Right lobe of liver (tissue), 6 donors: ENCODE results near the gene SYNM. TPM values are rescaled to one million over a fixed set of nuclear protein-coding genes. Genes with fewer than 3 reads are reported as not detected.

ENCODE experiments used
- ATAC-seq, 4 donors: fragments of 200-7000 bp; cut with Tn5 transposase; one replicate each; pipeline ENCODE4 v1.9.1; 2020; ENCODE audit warnings: mild to moderate bottlenecking in 4 of 4, moderate library complexity in 4 of 4
- DNase-seq, 3 donors: peaks; one replicate each; pipeline ENCODE4 v3.0.0-alpha.2; 2020
- H3K27ac ChIP-seq, 3 donors: fragments of 200-600 bp; one replicate each; pipeline ENCODE4 v1.8.0; 2022
- H3K27me3 ChIP-seq, 2 donors: fragments of 200-600 bp; one replicate each; pipeline ENCODE4 v1.8.0; 2022
- H3K36me3 ChIP-seq, 4 donors: fragments of 200-600 bp; sonication (generic) in 1 of 4; one replicate each; pipeline versions ENCODE4 v1.5.1 to v1.8.0; 2017 to 2022; ENCODE audit warnings: control low read depth in 1 of 4
- H3K4me1 ChIP-seq, 4 donors: fragments of 200-600 bp; sonication (generic) in 1 of 4; one replicate each; pipeline versions ENCODE4 v1.5.1 to v1.8.0; 2017 to 2022; ENCODE audit warnings: control low read depth in 1 of 4
- H3K4me3 ChIP-seq, 3 donors: fragments of 200-600 bp; one replicate each; pipeline ENCODE4 v1.8.0; 2022
- H3K9me3 ChIP-seq, 4 donors: fragments of 200-600 bp; sonication (generic) in 1 of 4; one replicate each; pipeline versions ENCODE4 v1.5.1 to v1.8.0; 2017 to 2022; ENCODE audit warnings: control low read depth in 1 of 4
- CTCF ChIP-seq, 4 donors: fragments of 200-600 bp in 3 of 4; fragments of 450-650 bp in 1 of 4; IDR thresholded peaks; one replicate each; pipeline versions ENCODE4 v1.5.1 to v1.8.0; 2016 to 2022; ENCODE audit warnings: antibody characterized with exemption in 4 of 4, mild to moderate bottlenecking in 2 of 4
- POLR2A ChIP-seq: fragments of 450-650 bp; IDR thresholded peaks from one replicate; pipeline ENCODE4 v1.6.1; 2017; ENCODE audit warnings: antibody characterized with exemption, mild to moderate bottlenecking
- WGBS: methylation state at CpG from one replicate; pipeline ENCODE4 v1.1.6; 2018; ENCODE audit warnings: low coverage, low lambda C conversion rate; ENCODE audit not compliant: insufficient coverage; ENCODE audit errors: missing lambda C conversion rate; 5-methylcytosine and 5-hydroxymethylcytosine counted together
- intact Hi-C, 2 donors: fragments of 100-400 bp; cut with DNase I; formaldehyde crosslinking; loops; one replicate each; pipeline versions ENCODE4 v1.11.2 to v1.14.1; 2022
- total RNA-seq, 6 experiments: library from RNA; depleted of rRNA in 2 of 6; stranded (reverse); fragments of >200 nt in 2 of 6; fragmentation: NEBNext Ultra II Directional in 3 of 6; extraction: Animal tissue kit (Norgen Biotek cat#: 25700) in 3 of 6; gene quantifications; one replicate each; pipeline versions ENCODE4 v1.1.0 to v1.2.4, GENCODE V29; 2016 to 2023
- donor health status: DM: no; HTN: yes; CAD: no.
- donor health status: DM: no; HTN: no; CAD: no.
- donor health status: DM: no; HTN: no; CAD: no.
- donor health status: DM: no; HTN: yes; CAD: no.
- donor health status: DM: no; HTN: yes; CAD: no.

SYNM gene
- total RNA-seq, 6 experiments from 2014 or later = 1.6 to 3.5 (median 2.9) TPM

GRCh38 chr15:99097441-99098410 is 7.2 kb upstream of the SYNM start:
- peaks cover 0 to 9% (median 0%) of the 10 kb centered on the region in 4 donors for H3K4me1 ChIP-seq
- H3K27ac ChIP-seq = no peak overlapping the region
- intact Hi-C loops = no loop called here
- WGBS = 76% methylated on average over 14 of the region's 14 CpGs
- no peak overlapping the region for H3K4me3 ChIP-seq
- DNase-seq (no peak), ATAC-seq (no peak)
- TF ChIP-seq POLR2A = no peak
- TF ChIP-seq CTCF (IDR thresholded peaks at IDR 0.05) = no peak
- H3K9me3 ChIP-seq = no peaks in the 10 kb centered on the region
- H3K27me3 ChIP-seq = no peaks in the 10 kb centered on the region
- H3K36me3 ChIP-seq = no peaks in the 10 kb centered on the region

DNA sequence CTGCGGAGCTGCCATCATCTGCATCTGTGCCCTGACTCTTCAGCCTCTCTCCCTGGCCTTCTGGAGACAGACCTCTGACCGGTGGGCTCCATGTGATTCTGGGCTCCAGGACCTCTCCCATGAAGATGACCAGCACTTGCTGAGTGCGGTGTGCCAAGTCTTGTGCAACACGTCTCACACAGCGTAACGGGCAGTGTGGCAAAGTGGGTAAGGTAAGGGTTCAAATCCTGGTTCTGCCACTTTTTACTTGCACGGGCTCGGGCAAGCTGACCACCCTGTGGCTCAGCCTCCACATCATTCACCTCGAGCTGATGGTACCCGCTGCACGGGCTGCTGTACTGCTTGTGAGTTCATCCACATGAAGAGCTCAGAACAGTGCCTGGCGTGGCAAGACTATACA is 6.5 kb upstream of the SYNM start:
- Histone ChIP-seq H3K9me3 (no peaks in the 10 kb centered on the region), H3K36me3 (no peaks in the 10 kb centered on the region), H3K4me1 (peaks cover 0 to 9% (median 0%) of the 10 kb centered on the region in 4 donors), H3K27me3 (no peaks in the 10 kb centered on the region), H3K27ac (no peak overlapping the region), H3K4me3 (no peak overlapping the region)
- DNase-seq (no peak), ATAC-seq (no peak)
- 52% methylated on average over 4 of the region's 12 CpGs for WGBS
- TF ChIP-seq CTCF (IDR thresholded peaks at IDR 0.05) (no peak), POLR2A (no peak)
- intact Hi-C loops = no loop called here

DNA sequence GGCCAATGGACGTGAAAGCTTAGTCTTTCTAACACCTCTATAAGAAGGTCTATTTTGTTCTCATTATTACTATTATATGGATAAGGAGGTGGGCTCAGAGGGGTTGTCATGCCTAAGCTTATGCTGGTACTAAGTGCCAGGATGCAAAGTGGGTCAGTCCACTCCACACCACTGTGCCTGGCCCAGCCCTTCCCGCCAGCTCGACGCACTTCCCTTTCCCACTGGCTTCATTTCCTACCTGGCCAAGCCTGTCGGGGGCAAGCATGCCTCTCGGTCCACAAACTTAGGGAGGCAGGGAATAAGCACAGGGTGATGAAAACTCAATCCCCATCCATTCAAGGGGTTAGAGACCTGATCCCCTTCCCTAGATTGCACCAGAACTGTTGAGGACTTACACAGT is 5.9 kb upstream of the SYNM start:
- 60% methylated on average over 6 of the region's 6 CpGs for WGBS
- intact Hi-C loops = no loop called here
- no peak for TF ChIP-seq CTCF (IDR thresholded peaks at IDR 0.05)
- no peak for TF ChIP-seq POLR2A

DNA sequence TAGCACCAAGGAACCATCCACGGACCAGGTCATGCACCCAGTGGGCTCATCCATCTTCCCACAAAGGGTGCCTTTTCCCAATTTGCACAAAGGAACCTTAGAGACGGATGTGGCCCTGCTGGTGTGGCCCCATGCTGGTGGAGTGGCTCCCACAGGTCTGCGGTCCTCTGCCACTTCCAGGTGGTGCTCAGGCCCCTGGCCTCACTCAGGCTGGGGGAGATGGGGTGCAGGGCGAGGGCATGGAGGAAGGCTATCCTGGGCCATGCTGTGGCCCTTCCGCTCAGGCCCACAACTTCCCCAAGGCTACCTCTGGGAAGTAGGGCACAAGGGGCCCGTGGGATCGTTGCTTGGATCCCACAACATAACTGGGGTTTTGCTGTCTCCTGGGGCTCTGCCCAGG is 5.2 kb upstream of the SYNM start:
- Histone ChIP-seq H3K36me3 (no peaks in the 10 kb centered on the region), H3K4me3 (no peak overlapping the region), H3K27ac (no peak overlapping the region), H3K4me1 (peaks cover 0 to 9% (median 0%) of the 10 kb centered on the region in 4 donors), H3K9me3 (no peaks in the 10 kb centered on the region), H3K27me3 (no peaks in the 10 kb centered on the region)
- WGBS = no CpG with 5 or more reads among the region's 7 CpGs
- no peak for DNase-seq
- no peak for ATAC-seq
- TF ChIP-seq CTCF (IDR thresholded peaks at IDR 0.05) (no peak), POLR2A (no peak)
- intact Hi-C loops = loop anchor here in 1 of 2 donors (5.0 kb wide), 1 partner anchor 113 kb away; no protein-coding TSS in a partner anchor

More for the DNA sequence above, 5.9 kb upstream of the SYNM start:
- H3K27me3 ChIP-seq = no peaks in the 10 kb centered on the region
- H3K27ac ChIP-seq = no peak overlapping the region
- peaks cover 0 to 9% (median 0%) of the 10 kb centered on the region in 4 donors for H3K4me1 ChIP-seq
- no peaks in the 10 kb centered on the region for H3K36me3 ChIP-seq
- ATAC-seq (no peak), DNase-seq (no peak)
- no peaks in the 10 kb centered on the region for H3K9me3 ChIP-seq
- no peak overlapping the region for H3K4me3 ChIP-seq
